ENCODE results near the gene ASCL2. TPM values are rescaled to one million over a fixed set of nuclear protein-coding genes. Genes with fewer than 3 reads are reported as not detected.

ASCL2 gene
- total RNA-seq, 1 experiment from 2014 or later = 0.35 TPM

GRCh38 chr11:2268729-2269600 is 1.4 kb downstream of the ASCL2 start:
- Histone ChIP-seq H2BK20ac (ENCODE audit: low read depth, low read length, poor library complexity, severe bottlenecking) (no peak overlapping the region), H3K4me2 (ENCODE audit: insufficient read depth, insufficient read length, low read length) (peak overlapping the region; percentile 13), H4K20me1 (ENCODE audit: control insufficient read depth, insufficient read depth, insufficient read length) (peaks cover 4% of the 10 kb centered on the region), H3T11ph (ENCODE audit: low read length) (no peak overlapping the region), H3K4ac (ENCODE audit: low read depth, low read length) (no peak overlapping the region), H2AK5ac (ENCODE audit: insufficient read length, low read length) (no peak overlapping the region), H3K4me1 (ENCODE audit: insufficient read depth, low read length) (no peaks in the 10 kb centered on the region), H3K79me1 (ENCODE audit: insufficient read depth, low read depth, low read length, poor library complexity, severe bottlenecking) (no peaks in the 10 kb centered on the region), H4K8ac (replicated peaks; ENCODE audit: insufficient read length, low read depth, low read length) (no peak overlapping the region), H2BK120ac (ENCODE audit: low read depth, low read length, poor library complexity, severe bottlenecking) (no peak overlapping the region), H2BK12ac (ENCODE audit: insufficient read length, low read depth, low read length) (no peak overlapping the region), H3K9me3 (ENCODE audit: control insufficient read depth, low read depth, low read length) (no peaks in the 10 kb centered on the region), H3K56ac (ENCODE audit: insufficient read length, low read depth, low read length) (no peak overlapping the region), H3K23me2 (ENCODE audit: insufficient read length, low read depth, low read length, poor library complexity, severe bottlenecking) (peaks cover 7% of the 10 kb centered on the region), H4K5ac (ENCODE audit: insufficient read length, low read depth, low read length) (no peak overlapping the region), H3K9ac (ENCODE audit: extremely low read depth, insufficient read length, low read length) (no peak overlapping the region), H3K14ac (ENCODE audit: insufficient read depth, low read length) (no peak overlapping the region), H2AFZ (ENCODE audit: low read length) (no peak overlapping the region), H3K27ac (ENCODE audit: insufficient read length, low read depth, low read length) (no peak overlapping the region), H3K79me2 (ENCODE audit: insufficient read depth, low read length) (no peaks in the 10 kb centered on the region), H3K18ac (ENCODE audit: insufficient read length, low read depth, low read length) (peak overlapping the region; percentile 52), H2BK5ac (ENCODE audit: insufficient read length, low read length) (no peak overlapping the region), H3K23ac (ENCODE audit: insufficient read length, low read depth, low read length) (no peak overlapping the region), H2BK15ac (ENCODE audit: low read depth, low read length) (no peak overlapping the region; the same call in 1 of the 2 replicates), H4K91ac (ENCODE audit: insufficient read length, low read depth, low read length) (no peak overlapping the region), H3K27me3 (ENCODE audit: insufficient read depth, low read length) (peaks cover 32% of the 10 kb centered on the region; the same call in 1 of the 2 replicates)
- TF ChIP-seq CTCF (conservative IDR thresholded peaks at IDR 0.05) = no peak
- Mint-ChIP-seq H3K9me3 (peaks cover 0 to 3% of the 10 kb centered on the region in 2 experiments; a peak in 4 of 5 replicates), H3K27me3 (ENCODE audit: low read depth) (peaks cover 92% of the 10 kb centered on the region), H3K27ac (no peak overlapping the region), H3K36me3 (ENCODE audit: insufficient read depth in 1 of 3, low read depth in 3 of 3) (no peaks in the 10 kb centered on the region; a peak in 1 of 7 replicates), H3K4me1 (peaks cover 4 to 13% of the 10 kb centered on the region in 2 experiments), H3K4me3 (peak overlapping the region; percentile 55 to 73)
- peak; percentile 69 for DNase-seq
- no CpG with 5 or more reads among the region's 89 CpGs for WGBS (ENCODE audit: extremely low coverage, insufficient read length, low lambda C conversion rate)

Data from H9 (cell line).